ENCODE results near the gene PTGER1.

PTGER1 gene

GRCh38 chr19:14428882-14429416, 46.2 kb downstream of the PTGER1 start:
- H3K4me3 ChIP-seq (ENCODE audit: low read length): no peak overlapping the region
- DNase-seq (ENCODE audit: low read depth): no peak
- no peak for TF ChIP-seq CTCF (conservative IDR thresholded peaks at IDR 0.05; ENCODE audit: low read length)

GRCh38 chr19:14427461-14427860, 47.7 kb downstream of the PTGER1 start:
- TF ChIP-seq CTCF (conservative IDR thresholded peaks at IDR 0.05; ENCODE audit: low read length): no peak
- DNase-seq (ENCODE audit: low read depth): no peak
- H3K4me3 ChIP-seq (ENCODE audit: low read length): no peak overlapping the region

GRCh38 chr19:14425696-14426138, 49.4 kb downstream of the PTGER1 start:
- no peak for DNase-seq (ENCODE audit: low read depth)
- no peak for TF ChIP-seq CTCF (conservative IDR thresholded peaks at IDR 0.05; ENCODE audit: low read length)
- no peak overlapping the region for H3K4me3 ChIP-seq (ENCODE audit: low read length)

Data from AG10803 (cell line).